OCI-LY1 (cell line): ENCODE results near the gene TARS3.

Source experiments
- H2AFZ ChIP-seq: fragments of 200-600 bp; sonication (generic), shearing (Covaris generic); 2 replicates; pipeline ENCODE4 v1.6.0; 2014; ENCODE audit warnings: antibody characterized with exemption, mild to moderate bottlenecking, low read length
- H3F3A ChIP-seq: fragments of 200-600 bp; sonication (generic), shearing (Covaris generic); 2 replicates; pipeline ENCODE4 v1.6.0; 2014; ENCODE audit warnings: mild to moderate bottlenecking, antibody characterized with exemption, low read length, moderate library complexity; ENCODE audit not compliant: insufficient read depth
- H3K27ac ChIP-seq: fragments of 200-600 bp; sonication (generic); 2 replicates; pipeline ENCODE4 v1.5.1; 2014; ENCODE audit warnings: low read length, mixed run types, mild to moderate bottlenecking, low read depth; ENCODE audit not compliant: poor library complexity, severe bottlenecking
- H3K27me3 ChIP-seq: fragments of 200-600 bp; sonication (generic); 2 replicates; pipeline ENCODE4 v1.6.0; 2014; ENCODE audit warnings: antibody characterized with exemption, mild to moderate bottlenecking, low read length, moderate library complexity; ENCODE audit not compliant: insufficient read depth
- H3K36me3 ChIP-seq: fragments of 200-600 bp; sonication (generic); 2 replicates; pipeline ENCODE4 v1.6.1; 2014; ENCODE audit warnings: mild to moderate bottlenecking, antibody characterized with exemption, low read length, moderate library complexity, mixed read lengths; ENCODE audit not compliant: insufficient read depth
- H3K4me1 ChIP-seq: fragments of 200-600 bp; sonication (generic); 2 replicates; pipeline ENCODE4 v1.5.1; 2014; ENCODE audit warnings: mild to moderate bottlenecking, low read length, moderate library complexity; ENCODE audit not compliant: insufficient read depth, severe bottlenecking
- H3K4me2 ChIP-seq: fragments of 200-600 bp; sonication (generic), shearing (Covaris generic); 2 replicates; pipeline ENCODE4 v1.6.1; 2014; ENCODE audit warnings: low read length
- H3K4me3 ChIP-seq: fragments of 200-600 bp; sonication (generic); 2 replicates; pipeline ENCODE4 v1.5.1; 2014; ENCODE audit warnings: low read length, low read depth, mild to moderate bottlenecking, mixed read lengths; ENCODE audit not compliant: poor library complexity, severe bottlenecking
- H3K79me2 ChIP-seq: fragments of 200-600 bp; shearing (Covaris generic); 2 replicates; pipeline ENCODE4 v1.6.1; 2016; ENCODE audit warnings: mixed run types, low read length, mixed read lengths; ENCODE audit not compliant: insufficient read depth
- H3K9ac ChIP-seq: fragments of 200-600 bp; sonication (generic), shearing (Covaris generic); 2 replicates; pipeline ENCODE4 v1.6.1; 2014; ENCODE audit warnings: mild to moderate bottlenecking, low read length, mixed read lengths
- H3K9me2 ChIP-seq: fragments of 200-600 bp; sonication (generic), shearing (Covaris generic); 2 replicates; pipeline ENCODE4 v1.6.1; 2014; ENCODE audit warnings: low read depth, mild to moderate bottlenecking, low read length, mixed read lengths
- H3K9me3 ChIP-seq: fragments of 200-600 bp; shearing (Covaris generic); 2 replicates; pipeline ENCODE4 v1.6.1; 2014; ENCODE audit warnings: low read length, mixed read lengths
- H4K20me1 ChIP-seq: fragments of 200-600 bp; sonication (generic), shearing (Covaris generic); 2 replicates; pipeline ENCODE4 v1.6.0; 2016; ENCODE audit warnings: mild to moderate bottlenecking, low read length; ENCODE audit not compliant: insufficient read depth
- CTCF ChIP-seq: fragments of 200-600 bp; sonication (generic), shearing (Covaris generic); IDR thresholded peaks from 2 replicates; pipeline ENCODE4 v1.5.1; 2017; ENCODE audit warnings: mild to moderate bottlenecking, antibody characterized with exemption, low read length, moderate library complexity, mixed read lengths
- EZH2 ChIP-seq: fragments of 200-600 bp; sonication (generic), shearing (Covaris generic); IDR thresholded peaks from 2 replicates; pipeline ENCODE4 v1.8.0; 2017; ENCODE audit warnings: borderline replicate concordance, mixed run types, mild to moderate bottlenecking, antibody characterized with exemption, low read length, moderate library complexity, mixed read lengths

Gene TARS3

GRCh38 chr15:101615414-101615985 is 108.8 kb downstream of the TARS3 start:
- Histone ChIP-seq H3K4me1 (no peaks in the 10 kb centered on the region), H3K9me3 (no peaks in the 10 kb centered on the region), H3K4me2 (no peak overlapping the region), H3K27ac (no peak overlapping the region), H2AFZ (no peak overlapping the region), H3K79me2 (no peaks in the 10 kb centered on the region), H3K9me2 (no peaks in the 10 kb centered on the region), H3K27me3 (no peaks in the 10 kb centered on the region), H3K4me3 (no peak overlapping the region), H3F3A (no peaks in the 10 kb centered on the region), H3K9ac (no peak overlapping the region), H4K20me1 (no peaks in the 10 kb centered on the region), H3K36me3 (no peaks in the 10 kb centered on the region)
- no peak for TF ChIP-seq CTCF
- TF ChIP-seq EZH2: no peak

GRCh38 chr15:101614761-101615160 is 109.5 kb downstream of the TARS3 start:
- Histone ChIP-seq H3K27me3 (no peaks in the 10 kb centered on the region), H3K4me3 (no peak overlapping the region), H3F3A (no peaks in the 10 kb centered on the region), H3K4me1 (no peaks in the 10 kb centered on the region), H3K9me3 (no peaks in the 10 kb centered on the region), H3K4me2 (no peak overlapping the region), H2AFZ (no peak overlapping the region), H3K9ac (no peak overlapping the region), H3K27ac (no peak overlapping the region), H3K9me2 (no peaks in the 10 kb centered on the region), H4K20me1 (no peaks in the 10 kb centered on the region), H3K79me2 (no peaks in the 10 kb centered on the region), H3K36me3 (no peaks in the 10 kb centered on the region)
- TF ChIP-seq EZH2 (no peak), CTCF (no peak)

- Histone ChIP-seq H4K20me1 (no peaks in the 10 kb centered on the region), H3K4me3 (no peak overlapping the region), H3K4me2 (no peak overlapping the region), H3K79me2 (no peaks in the 10 kb centered on the region), H3K27ac (no peak overlapping the region), H3K9ac (no peak overlapping the region), H3K9me3 (no peaks in the 10 kb centered on the region), H3K36me3 (no peaks in the 10 kb centered on the region), H3F3A (no peaks in the 10 kb centered on the region), H3K27me3 (no peaks in the 10 kb centered on the region), H3K4me1 (no peaks in the 10 kb centered on the region), H3K9me2 (no peaks in the 10 kb centered on the region), H2AFZ (no peak overlapping the region)
- TF ChIP-seq EZH2: no peak
- no peak for TF ChIP-seq CTCF
These were observed 110.2 kb downstream of the TARS3 start for GRCh38 chr15:101614001-101614585.
